Lower lobe of right lung (tissue), 2 donors: Measurements from ENCODE around the gene BCL2L2. TPM values are rescaled to one million over a fixed set of nuclear protein-coding genes. Genes with fewer than 3 reads are reported as not detected.
"Not testable (repeated sequence)": the region's sequence is repeated elsewhere in the genome, so short reads cannot be mapped to it uniquely, and the experiment has no call there.

ENCODE experiments used
- ATAC-seq, 2 donors: fragments of 200-7000 bp; cut with Tn5 transposase; one replicate each; pipeline ENCODE4 v1.9.1; 2020 to 2022; ENCODE audit warnings: mild to moderate bottlenecking in 2 of 2, moderate library complexity in 2 of 2
- DNase-seq: peaks from one replicate; pipeline ENCODE4 v3.0.0-alpha.2; 2020
- H3K27ac ChIP-seq: fragments of 200-600 bp; one replicate; pipeline ENCODE4 v1.8.0; 2022
- H3K27me3 ChIP-seq: fragments of 200-600 bp; one replicate; pipeline ENCODE4 v1.8.0; 2022; ENCODE audit warnings: low read depth
- H3K36me3 ChIP-seq: fragments of 200-600 bp; one replicate; pipeline ENCODE4 v1.8.0; 2022; ENCODE audit warnings: mild to moderate bottlenecking
- H3K4me1 ChIP-seq: fragments of 200-600 bp; one replicate; pipeline ENCODE4 v1.8.0; 2022
- H3K4me3 ChIP-seq: fragments of 200-600 bp; one replicate; pipeline ENCODE4 v1.8.0; 2022; ENCODE audit warnings: mild to moderate bottlenecking
- H3K9me3 ChIP-seq: fragments of 200-600 bp; one replicate; pipeline ENCODE4 v1.8.0; 2022
- CTCF ChIP-seq: fragments of 200-600 bp; IDR thresholded peaks from one replicate; pipeline ENCODE4 v1.8.0; 2022; ENCODE audit warnings: antibody characterized with exemption, mild to moderate bottlenecking
- intact Hi-C: fragments of 100-400 bp; cut with DNase I; formaldehyde crosslinking; loops from one replicate; pipeline ENCODE4 v1.11.0; 2022
- long read RNA-seq: library from polyadenylated mRNA; unstranded; transcript quantifications from one replicate; pipeline ENCODE4 v2.0.0, GENCODE V29; 2021
- total RNA-seq: library from RNA; stranded (reverse); fragmentation: NEBNext Ultra II Directional; extraction: Animal tissue kit (Norgen Biotek cat#: 25700); gene quantifications from one replicate; pipeline ENCODE4 v1.2.1, GENCODE V29; 2021
- donor health status: DM: no; HTN: yes; CAD: no; lungs with severe emphysema.

The BCL2L2 gene
- 43.9 TPM for total RNA-seq
- long read RNA-seq, transcript BCL2L2-201 (4 exons, 3,605 nt), result major isoform, 9 of 12 reads
- long read RNA-seq, partial matches to known transcripts, result 1 of 12 reads
- long read RNA-seq, other reads (novel, unspliced or antisense), result 2 of 12 reads

GRCh38 chr14:23306412-23307145, at the start of gene BCL2L2:
BCL2L2 (plus strand) TSS chr14:23306833; CDS start chr14:23307768, 935 bp downstream.
- peak; percentile 94 for DNase-seq
- intact Hi-C loops, result no loop called here
- peak within 1 kb of the TSS; percentile 65 for H3K4me3 ChIP-seq
- ATAC-seq, result peak; percentile 79 to 83
- peaks cover 36% of the 10 kb centered on the region for H3K36me3 ChIP-seq
- no peak for TF ChIP-seq CTCF
- no peaks in the 10 kb centered on the region for H3K27me3 ChIP-seq
- no peaks in the 10 kb centered on the region for H3K9me3 ChIP-seq
- H3K4me1 ChIP-seq, result peaks cover 43% of the 10 kb centered on the region
- peak within 1 kb of the TSS; percentile 82 for H3K27ac ChIP-seq

DNA sequence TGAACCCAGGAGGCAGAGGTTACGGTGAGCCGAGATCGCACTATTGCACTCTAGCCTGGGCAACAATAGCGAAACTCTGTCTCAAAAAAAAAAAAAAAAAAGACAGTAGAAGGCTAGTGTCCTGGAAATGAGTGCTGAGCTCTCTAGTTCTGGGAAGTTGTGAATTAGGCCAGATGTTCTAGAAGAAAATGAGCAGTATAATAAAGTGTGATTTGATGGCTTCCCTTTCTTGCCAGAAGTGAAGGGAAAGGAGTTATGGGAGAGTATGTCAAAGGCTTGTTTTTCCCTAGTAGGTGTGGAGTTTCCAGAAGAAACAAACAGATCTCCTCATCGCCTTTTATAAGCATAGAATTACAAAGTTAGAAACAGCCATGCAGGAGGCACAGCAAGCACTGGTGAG, 48.4 kb upstream of the BCL2L2 start:
- H3K4me3 ChIP-seq, result no peak overlapping the region
- ATAC-seq (no peak), DNase-seq (no peak)
- no peaks in the 10 kb centered on the region for H3K4me1 ChIP-seq
- no peaks in the 10 kb centered on the region for H3K9me3 ChIP-seq
- no peaks in the 10 kb centered on the region for H3K36me3 ChIP-seq
- H3K27ac ChIP-seq, result no peak overlapping the region
- no peak for TF ChIP-seq CTCF
- intact Hi-C loops, result no loop called here
- peaks cover 4% of the 10 kb centered on the region for H3K27me3 ChIP-seq

DNA sequence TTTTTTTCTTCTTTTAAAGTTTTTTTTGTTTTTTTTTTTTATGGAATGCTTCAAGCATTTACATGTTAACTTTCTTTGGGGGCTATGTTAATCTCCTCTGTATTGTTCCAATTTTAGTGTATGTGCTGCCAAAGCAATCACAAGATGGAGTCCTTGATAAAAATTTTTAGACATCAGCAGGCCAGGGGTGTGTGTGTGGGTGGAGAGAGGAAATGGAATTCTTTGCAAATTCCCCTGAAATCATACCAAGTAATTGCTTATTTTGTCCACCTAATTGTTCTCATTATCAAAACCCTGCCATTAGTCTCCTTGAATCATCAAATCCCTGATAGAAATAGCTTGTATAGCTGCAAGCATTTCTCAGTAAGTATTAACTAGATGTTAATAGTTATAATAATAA, 47.2 kb upstream of the BCL2L2 start:
- H3K27ac ChIP-seq, result no peak overlapping the region
- no peak for DNase-seq
- ATAC-seq, result no peak
- H3K36me3 ChIP-seq, result no peaks in the 10 kb centered on the region
- no peak for TF ChIP-seq CTCF
- intact Hi-C loops, result no loop called here
- H3K9me3 ChIP-seq, result no peaks in the 10 kb centered on the region
- no peak overlapping the region for H3K4me3 ChIP-seq
- no peaks in the 10 kb centered on the region for H3K4me1 ChIP-seq
- H3K27me3 ChIP-seq, result peaks cover 4% of the 10 kb centered on the region

DNA sequence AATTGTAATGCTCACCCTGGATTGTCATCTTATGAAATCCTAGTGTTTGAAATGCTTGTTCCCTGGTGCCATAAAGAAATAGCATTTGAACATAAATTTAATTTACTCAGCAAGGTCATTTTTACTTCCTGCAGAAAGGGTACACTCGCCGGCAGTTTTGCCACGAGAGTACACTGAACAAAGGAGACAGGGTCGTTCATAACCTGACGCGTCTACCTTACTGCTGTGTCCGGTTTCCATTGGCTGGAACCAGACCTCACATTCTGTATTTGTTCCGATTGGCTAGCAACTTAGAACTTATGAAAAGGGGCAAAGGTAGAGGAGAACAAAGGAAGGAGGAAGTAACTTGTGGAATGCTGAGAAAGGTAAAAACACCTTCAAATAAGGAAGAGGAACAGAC, 45.8 kb upstream of the BCL2L2 start:
- H3K36me3 ChIP-seq, ATAC-seq, H3K4me1 ChIP-seq, H3K9me3 ChIP-seq, intact Hi-C loops, H3K4me3 ChIP-seq, H3K27me3 ChIP-seq, H3K27ac ChIP-seq, DNase-seq: not testable (repeated sequence)

- intact Hi-C loops, result no loop called here
- Histone ChIP-seq H3K4me3 (no peak overlapping the region), H3K4me1 (no peaks in the 10 kb centered on the region), H3K9me3 (no peaks in the 10 kb centered on the region), H3K27ac (no peak overlapping the region), H3K27me3 (no peaks in the 10 kb centered on the region), H3K36me3 (no peaks in the 10 kb centered on the region)
- ATAC-seq, result no peak
- TF ChIP-seq CTCF, result no peak
- DNase-seq, result no peak
Observed at GRCh38 chr14:23269193-23269592, 37.4 kb upstream of the BCL2L2 start.

- no peak for TF ChIP-seq CTCF
- intact Hi-C loops, result no loop called here
- Histone ChIP-seq H3K9me3 (no peaks in the 10 kb centered on the region), H3K27ac (no peak overlapping the region), H3K36me3 (peaks cover 15% of the 10 kb centered on the region), H3K4me1 (no peaks in the 10 kb centered on the region), H3K27me3 (no peaks in the 10 kb centered on the region), H3K4me3 (no peak overlapping the region)
- ATAC-seq (no peak), DNase-seq (no peak)
Observed at GRCh38 chr14:23275412-23275811, 31.2 kb upstream of the BCL2L2 start.
